Liver (tissue), 9 donors: Measurements from ENCODE around the gene RTN1. TPM values are rescaled to one million over a fixed set of nuclear protein-coding genes. Genes with fewer than 3 reads are reported as not detected.
"Not testable (repeated sequence)": the region's sequence is repeated elsewhere in the genome, so short reads cannot be mapped to it uniquely, and the experiment has no call there.

Experiments
- DNase-seq: peaks from one replicate; pipeline ENCODE4 v3.0.0-alpha.2; 2017; ENCODE audit warnings: low spot score
- H3K27ac ChIP-seq, 2 donors: one replicate each; pipeline ENCODE4 v1.7.0; 2013; ENCODE audit warnings: inconsistent platforms in 2 of 2, low read length in 2 of 2, control low read depth in 1 of 2, low read depth in 1 of 2, mild to moderate bottlenecking in 1 of 2
- H3K27me3 ChIP-seq, 4 donors: one replicate each; pipeline versions ENCODE4 v1.6.1 to v1.7.0; 2013; ENCODE audit warnings: low read length in 3 of 4, inconsistent platforms in 1 of 4, mild to moderate bottlenecking in 1 of 4, moderate library complexity in 1 of 4; ENCODE audit not compliant: control insufficient read depth in 4 of 4, insufficient read depth in 4 of 4
- H3K36me3 ChIP-seq, 4 donors: one replicate each; pipeline versions ENCODE4 v1.6.1 to v1.7.0; 2013; ENCODE audit warnings: low read length in 3 of 4, mild to moderate bottlenecking in 3 of 4, low read depth in 1 of 4, moderate library complexity in 1 of 4; ENCODE audit not compliant: control insufficient read depth in 4 of 4, insufficient read depth in 3 of 4
- H3K4me1 ChIP-seq, 4 donors: one replicate each; pipeline versions ENCODE4 v1.6.1 to v1.7.0; 2013; ENCODE audit warnings: low read length in 3 of 4, mild to moderate bottlenecking in 3 of 4, moderate library complexity in 1 of 4; ENCODE audit not compliant: control insufficient read depth in 4 of 4, insufficient read depth in 4 of 4
- H3K4me3 ChIP-seq, 3 donors: one replicate each; pipeline versions ENCODE4 v1.6.1 to v1.7.0; 2013; ENCODE audit warnings: low read length in 3 of 3, control low read depth in 1 of 3, low read depth in 1 of 3, mild to moderate bottlenecking in 1 of 3
- H3K9ac ChIP-seq, 2 donors: one replicate each; pipeline ENCODE4 v1.7.0; 2013; ENCODE audit warnings: low read length in 2 of 2, mild to moderate bottlenecking in 2 of 2, moderate library complexity in 2 of 2, control low read depth in 1 of 2, low read depth in 1 of 2
- H3K9me3 ChIP-seq, 4 donors: one replicate each; pipeline versions ENCODE4 v1.6.1 to v1.7.0; 2013; ENCODE audit warnings: low read length in 3 of 4; ENCODE audit not compliant: control insufficient read depth in 4 of 4
- EGR1 ChIP-seq, 2 donors: IDR thresholded peaks; 2 replicates each; pipeline ENCODE4 v1.6.1; 2016 to 2018; ENCODE audit warnings: antibody characterized with exemption in 2 of 2, low read depth in 2 of 2
- FOXA2 ChIP-seq: IDR thresholded peaks from 2 replicates; pipeline ENCODE4 v1.6.1; 2016; ENCODE audit warnings: antibody characterized with exemption
- GABPA ChIP-seq, 2 donors: IDR thresholded peaks in 1 of 2; conservative IDR thresholded peaks in 1 of 2; 2 replicates each; pipeline ENCODE4 v1.6.1; 2016; ENCODE audit warnings: antibody characterized with exemption in 2 of 2, mild to moderate bottlenecking in 1 of 2, moderate library complexity in 1 of 2
- HNF4A ChIP-seq, 2 donors: conservative IDR thresholded peaks; 2 replicates each; pipeline ENCODE4 v1.6.1; 2016; ENCODE audit warnings: antibody characterized with exemption in 2 of 2, mild to moderate bottlenecking in 2 of 2
- HNF4G ChIP-seq: IDR thresholded peaks from 2 replicates; pipeline ENCODE4 v1.6.1; 2016; ENCODE audit warnings: antibody characterized with exemption
- JUND ChIP-seq, 2 donors: IDR thresholded peaks; 2 replicates each; pipeline ENCODE4 v1.6.1; 2016; ENCODE audit warnings: antibody characterized with exemption in 2 of 2
- NR2F2 ChIP-seq: IDR thresholded peaks from 2 replicates; pipeline ENCODE4 v1.6.1; 2016; ENCODE audit warnings: antibody characterized with exemption
- RAD21 ChIP-seq, 2 donors: IDR thresholded peaks; 2 replicates each; pipeline ENCODE4 v1.6.1; 2016; ENCODE audit warnings: antibody characterized with exemption in 2 of 2, mild to moderate bottlenecking in 2 of 2
- RXRA ChIP-seq, 2 donors: IDR thresholded peaks; 2 replicates each; pipeline ENCODE4 v1.6.1; 2017 to 2018; ENCODE audit warnings: antibody characterized with exemption in 2 of 2, mild to moderate bottlenecking in 1 of 2
- SP1 ChIP-seq: IDR thresholded peaks from 2 replicates; pipeline ENCODE4 v1.6.1; 2018; ENCODE audit warnings: antibody characterized with exemption, mild to moderate bottlenecking
- TAF1 ChIP-seq: conservative IDR thresholded peaks from 2 replicates; pipeline ENCODE4 v1.6.1; 2016; ENCODE audit warnings: antibody characterized with exemption, mild to moderate bottlenecking
- YY1 ChIP-seq: IDR thresholded peaks from 2 replicates; pipeline ENCODE4 v1.6.1; 2016; ENCODE audit warnings: antibody characterized with exemption, mild to moderate bottlenecking
- WGBS: extraction: QIAGEN DNeasy Blood & Tissue Kit; methylation state at CpG from one replicate; pipeline ENCODE4 v1.1.7; 2013; 5-methylcytosine and 5-hydroxymethylcytosine counted together
- polyA plus RNA-seq, 2 donors: library from polyadenylated mRNA; stranded (reverse) in 1 of 2; unstranded in 1 of 2; fragments of 200-250 nt in 1 of 2; fragments of >200 nt in 1 of 2; fragmentation: Nextera tagmentation in 1 of 2; extraction: Ambion mirVana in 1 of 2; gene quantifications; one replicate each; pipeline versions ENCODE4 v1.2.1 to v1.2.3, GENCODE V29; 2013 to 2015
- total RNA-seq, 2 donors: library from RNA; depleted of rRNA; stranded (reverse); fragments of >200 nt; gene quantifications; one replicate each; pipeline ENCODE4 v1.2.3, GENCODE V29; 2014
- TF ChIP-seq, protein P1 (sequence below): IDR thresholded peaks from 2 replicates; pipeline ENCODE4 v1.6.1; 2016; ENCODE audit warnings: antibody characterized with exemption
- TF ChIP-seq, protein P2 (sequence below): IDR thresholded peaks from 2 replicates; pipeline ENCODE4 v1.6.1; 2016; ENCODE audit warnings: antibody characterized with exemption
- TF ChIP-seq, protein P3 (sequence below): IDR thresholded peaks from 2 replicates; pipeline ENCODE4 v1.6.1; 2016; ENCODE audit warnings: antibody characterized with exemption, mild to moderate bottlenecking
- TF ChIP-seq, protein P4 (sequence below): fragments of 150-350 bp; IDR thresholded peaks from 2 replicates; pipeline ENCODE4 v1.5.1; 2017; ENCODE audit warnings: improper control_type of control experiment, low read depth, low read length; ENCODE audit not compliant: missing input control
- donor health status: healthy.
- donor health status: healthy.
- donor health status: healthy.
- donor health status: healthy.
- donor health status: healthy.

The RTN1 gene
- total and polyA plus RNA-seq, 4 donors = 0.08 to 1.8 (median 0.37) TPM

DNA sequence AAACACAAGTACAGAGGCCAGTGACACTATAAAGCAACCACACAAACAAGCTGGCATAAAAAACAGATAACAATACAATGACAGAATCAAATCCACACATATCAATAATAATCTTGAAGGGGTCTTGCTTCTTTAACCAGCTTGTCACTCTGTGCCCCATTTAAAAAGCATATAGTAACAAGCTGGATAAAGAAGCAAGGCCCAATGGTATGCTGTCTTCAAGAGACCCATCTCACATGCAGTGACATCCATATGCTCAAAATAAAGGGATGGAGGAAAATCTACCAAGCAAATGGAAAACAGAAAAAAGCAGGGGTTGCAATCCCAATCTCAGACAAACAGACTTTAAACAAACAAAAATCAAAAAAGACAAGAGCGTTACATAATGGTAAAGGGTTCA lies 223.7 kb downstream of the RTN1 start:
- WGBS = 93% methylated on average over 1 of the region's 1 CpG
- H3K9ac ChIP-seq, H3K36me3 ChIP-seq, H3K4me1 ChIP-seq, H3K27ac ChIP-seq, DNase-seq, H3K27me3 ChIP-seq, H3K4me3 ChIP-seq: not testable (repeated sequence)
- H3K9me3 ChIP-seq = peaks cover 0 to 31% (median 4%) of the 10 kb centered on the region in 4 donors

DNA sequence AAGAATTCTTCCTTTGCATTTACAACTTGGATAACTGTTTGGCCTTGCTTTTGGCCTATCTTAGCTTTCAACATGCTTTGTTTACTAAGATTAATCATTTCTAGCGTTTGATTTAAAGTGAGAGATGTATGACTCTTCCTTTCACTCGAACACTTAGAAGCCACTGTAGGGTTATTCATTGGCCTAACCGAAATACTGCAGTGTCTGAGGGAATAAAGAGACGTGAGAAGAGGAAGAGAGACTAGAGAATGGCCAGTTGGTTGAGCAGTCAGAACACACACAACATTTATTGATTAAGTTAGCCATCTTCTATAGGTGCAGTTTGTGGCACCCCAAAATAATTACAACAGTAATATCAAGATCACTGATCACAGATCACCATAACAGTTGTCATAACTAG lies 231.7 kb downstream of the RTN1 start:
- Histone ChIP-seq H3K4me1 (no peaks in the 10 kb centered on the region), H3K4me3 (no peak overlapping the region), H3K9ac (no peak overlapping the region), H3K9me3 (peaks cover 0 to 9% (median 3%) of the 10 kb centered on the region in 4 donors), H3K27ac (no peak overlapping the region), H3K27me3 (peaks cover 0 to 3% (median 0%) of the 10 kb centered on the region in 4 donors), H3K36me3 (no peaks in the 10 kb centered on the region)
- no peak for DNase-seq
- TF ChIP-seq, protein P1, sequence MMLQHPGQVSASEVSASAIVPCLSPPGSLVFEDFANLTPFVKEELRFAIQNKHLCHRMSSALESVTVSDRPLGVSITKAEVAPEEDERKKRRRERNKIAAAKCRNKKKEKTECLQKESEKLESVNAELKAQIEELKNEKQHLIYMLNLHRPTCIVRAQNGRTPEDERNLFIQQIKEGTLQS = no peak
- TF ChIP-seq, protein P2, sequence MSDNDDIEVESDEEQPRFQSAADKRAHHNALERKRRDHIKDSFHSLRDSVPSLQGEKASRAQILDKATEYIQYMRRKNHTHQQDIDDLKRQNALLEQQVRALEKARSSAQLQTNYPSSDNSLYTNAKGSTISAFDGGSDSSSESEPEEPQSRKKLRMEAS = no peak
- no peak for TF ChIP-seq HNF4G
- no peak for TF ChIP-seq FOXA2
- TF ChIP-seq GABPA (IDR thresholded peaks at IDR 0.05 in 1 of 2, conservative IDR thresholded peaks at IDR 0.05 in 1 of 2) = no peak
- TF ChIP-seq NR2F2 = no peak
- TF ChIP-seq, protein P3, sequence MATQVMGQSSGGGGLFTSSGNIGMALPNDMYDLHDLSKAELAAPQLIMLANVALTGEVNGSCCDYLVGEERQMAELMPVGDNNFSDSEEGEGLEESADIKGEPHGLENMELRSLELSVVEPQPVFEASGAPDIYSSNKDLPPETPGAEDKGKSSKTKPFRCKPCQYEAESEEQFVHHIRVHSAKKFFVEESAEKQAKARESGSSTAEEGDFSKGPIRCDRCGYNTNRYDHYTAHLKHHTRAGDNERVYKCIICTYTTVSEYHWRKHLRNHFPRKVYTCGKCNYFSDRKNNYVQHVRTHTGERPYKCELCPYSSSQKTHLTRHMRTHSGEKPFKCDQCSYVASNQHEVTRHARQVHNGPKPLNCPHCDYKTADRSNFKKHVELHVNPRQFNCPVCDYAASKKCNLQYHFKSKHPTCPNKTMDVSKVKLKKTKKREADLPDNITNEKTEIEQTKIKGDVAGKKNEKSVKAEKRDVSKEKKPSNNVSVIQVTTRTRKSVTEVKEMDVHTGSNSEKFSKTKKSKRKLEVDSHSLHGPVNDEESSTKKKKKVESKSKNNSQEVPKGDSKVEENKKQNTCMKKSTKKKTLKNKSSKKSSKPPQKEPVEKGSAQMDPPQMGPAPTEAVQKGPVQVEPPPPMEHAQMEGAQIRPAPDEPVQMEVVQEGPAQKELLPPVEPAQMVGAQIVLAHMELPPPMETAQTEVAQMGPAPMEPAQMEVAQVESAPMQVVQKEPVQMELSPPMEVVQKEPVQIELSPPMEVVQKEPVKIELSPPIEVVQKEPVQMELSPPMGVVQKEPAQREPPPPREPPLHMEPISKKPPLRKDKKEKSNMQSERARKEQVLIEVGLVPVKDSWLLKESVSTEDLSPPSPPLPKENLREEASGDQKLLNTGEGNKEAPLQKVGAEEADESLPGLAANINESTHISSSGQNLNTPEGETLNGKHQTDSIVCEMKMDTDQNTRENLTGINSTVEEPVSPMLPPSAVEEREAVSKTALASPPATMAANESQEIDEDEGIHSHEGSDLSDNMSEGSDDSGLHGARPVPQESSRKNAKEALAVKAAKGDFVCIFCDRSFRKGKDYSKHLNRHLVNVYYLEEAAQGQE = no peak
- TF ChIP-seq JUND (IDR thresholded peaks at IDR 0.05) = no peak
- WGBS = 68% methylated on average over 4 of the region's 4 CpGs

DNA sequence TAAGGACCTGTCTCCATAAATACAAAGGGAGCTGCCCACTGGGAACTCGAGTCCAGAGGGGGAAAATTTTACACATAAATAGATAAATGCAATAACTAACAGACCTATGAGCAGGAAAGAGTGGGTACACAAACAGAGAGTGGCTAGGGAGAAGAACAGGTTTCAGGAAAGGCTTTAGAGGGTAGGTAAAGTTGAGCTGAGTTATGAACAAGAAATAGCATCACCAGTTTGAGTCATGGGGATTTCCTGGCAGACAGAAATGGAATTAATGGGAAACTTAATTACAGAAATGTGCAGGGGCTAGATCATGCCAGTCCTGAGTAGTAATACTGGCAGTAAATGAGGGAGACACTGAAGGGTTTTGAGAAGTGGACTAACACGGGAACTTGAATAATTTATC lies 236.0 kb downstream of the RTN1 start:
- no peak for DNase-seq
- peaks cover 0 to 9% (median 4%) of the 10 kb centered on the region in 4 donors for H3K27me3 ChIP-seq
- H3K9me3 ChIP-seq = peaks cover 0 to 3% (median 0%) of the 10 kb centered on the region in 4 donors
- 59% methylated on average over 2 of the region's 2 CpGs for WGBS
- no peak overlapping the region for H3K9ac ChIP-seq
- no peak overlapping the region for H3K4me3 ChIP-seq
- H3K36me3 ChIP-seq = no peaks in the 10 kb centered on the region
- peaks cover 5 to 8% (median 6%) of the 10 kb centered on the region in 4 donors for H3K4me1 ChIP-seq
- H3K27ac ChIP-seq = no peak overlapping the region
- no peak for TF ChIP-seq EGR1 (IDR thresholded peaks at IDR 0.05; ENCODE audit: low read depth in 2 of 2)
- no peak for TF ChIP-seq JUND (IDR thresholded peaks at IDR 0.05)
- TF ChIP-seq, protein P3 = no peak
- TF ChIP-seq FOXA2 = no peak
- TF ChIP-seq, protein P1 = no peak
- no peak for TF ChIP-seq HNF4A (conservative IDR thresholded peaks at IDR 0.05)
- no peak for TF ChIP-seq RAD21 (IDR thresholded peaks at IDR 0.05)
- TF ChIP-seq NR2F2 = no peak
- no peak for TF ChIP-seq YY1
- TF ChIP-seq SP1 = no peak
- no peak for TF ChIP-seq HNF4G
- TF ChIP-seq RXRA (IDR thresholded peaks at IDR 0.05) = no peak
- TF ChIP-seq TAF1 = no peak
- TF ChIP-seq, protein P4, sequence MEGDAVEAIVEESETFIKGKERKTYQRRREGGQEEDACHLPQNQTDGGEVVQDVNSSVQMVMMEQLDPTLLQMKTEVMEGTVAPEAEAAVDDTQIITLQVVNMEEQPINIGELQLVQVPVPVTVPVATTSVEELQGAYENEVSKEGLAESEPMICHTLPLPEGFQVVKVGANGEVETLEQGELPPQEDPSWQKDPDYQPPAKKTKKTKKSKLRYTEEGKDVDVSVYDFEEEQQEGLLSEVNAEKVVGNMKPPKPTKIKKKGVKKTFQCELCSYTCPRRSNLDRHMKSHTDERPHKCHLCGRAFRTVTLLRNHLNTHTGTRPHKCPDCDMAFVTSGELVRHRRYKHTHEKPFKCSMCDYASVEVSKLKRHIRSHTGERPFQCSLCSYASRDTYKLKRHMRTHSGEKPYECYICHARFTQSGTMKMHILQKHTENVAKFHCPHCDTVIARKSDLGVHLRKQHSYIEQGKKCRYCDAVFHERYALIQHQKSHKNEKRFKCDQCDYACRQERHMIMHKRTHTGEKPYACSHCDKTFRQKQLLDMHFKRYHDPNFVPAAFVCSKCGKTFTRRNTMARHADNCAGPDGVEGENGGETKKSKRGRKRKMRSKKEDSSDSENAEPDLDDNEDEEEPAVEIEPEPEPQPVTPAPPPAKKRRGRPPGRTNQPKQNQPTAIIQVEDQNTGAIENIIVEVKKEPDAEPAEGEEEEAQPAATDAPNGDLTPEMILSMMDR = no peak
- TF ChIP-seq GABPA (IDR thresholded peaks at IDR 0.05 in 1 of 2, conservative IDR thresholded peaks at IDR 0.05 in 1 of 2) = no peak
